HG03135 (cell line): ENCODE measurements around the gene SCYGR5.
"Not testable (repeated sequence)": the region's sequence is repeated elsewhere in the genome, so short reads cannot be mapped to it uniquely, and the experiment has no call there.

ENCODE experiments used
- ATAC-seq: cut with Tn5 transposase; IDR thresholded peaks from one replicate; pipeline ENCODE4 v1.9.1; 2021; ENCODE audit warnings: mild to moderate bottlenecking, moderate library complexity; ENCODE audit not compliant: unreplicated experiment

Gene SCYGR5

GRCh38 chr2:227671170-227671905 lies 4.7 kb downstream of the SCYGR5 start:
- no peak for ATAC-seq

GRCh38 chr2:227673620-227674019 lies 7.0 kb downstream of the SCYGR5 start:
- not testable (repeated sequence) for ATAC-seq

GRCh38 chr2:227674485-227674884 lies 7.9 kb downstream of the SCYGR5 start:
- ATAC-seq, result no peak

- no peak for ATAC-seq
Measured at GRCh38 chr2:227677928-227678327, 11.3 kb downstream of the SCYGR5 start.

- no peak for ATAC-seq
Measured at GRCh38 chr2:227684258-227684657, 17.7 kb downstream of the SCYGR5 start.

- ATAC-seq, result no peak
Measured at GRCh38 chr2:227687189-227687588, 20.6 kb downstream of the SCYGR5 start.

- ATAC-seq, result no peak
Measured at GRCh38 chr2:227696990-227697679, 30.5 kb downstream of the SCYGR5 start.

GRCh38 chr2:227701556-227701955 lies 35.0 kb downstream of the SCYGR5 start:
- no peak for ATAC-seq

GRCh38 chr2:227703280-227703732 lies 36.7 kb downstream of the SCYGR5 start:
- no peak for ATAC-seq

GRCh38 chr2:227703961-227704360 lies 37.4 kb downstream of the SCYGR5 start:
- ATAC-seq, result no peak

GRCh38 chr2:227706859-227707258 lies 40.3 kb downstream of the SCYGR5 start:
- ATAC-seq, result no peak

- ATAC-seq, result no peak
Measured at GRCh38 chr2:227707390-227707789, 40.8 kb downstream of the SCYGR5 start.

GRCh38 chr2:227710986-227711385 lies 44.4 kb downstream of the SCYGR5 start:
- ATAC-seq, result no peak

GRCh38 chr2:227713291-227713690 lies 46.7 kb downstream of the SCYGR5 start:
- ATAC-seq, result no peak

GRCh38 chr2:227716501-227716900 lies 49.9 kb downstream of the SCYGR5 start:
- no peak for ATAC-seq
